ENCODE measurements around the gene PSMD9. TPM values are rescaled to one million over a fixed set of nuclear protein-coding genes. Genes with fewer than 3 reads are reported as not detected.
"Not testable (repeated sequence)": the region's sequence is repeated elsewhere in the genome, so short reads cannot be mapped to it uniquely, and the experiment has no call there.

PSMD9 gene
- total RNA-seq = 100 to 1,000 TPM in 2 of 3 donors, 10 to 100 TPM in 1; 97.7 to 106 (median 103) TPM

- H3K4me1 Mint-ChIP-seq (ENCODE audit: low read depth) = peaks cover 33% of the 10 kb centered on the region
- peaks cover 1% of the 10 kb centered on the region for H3K27me3 Mint-ChIP-seq (ENCODE audit: low read depth)
- peak; percentile 99 for DNase-seq
- peak within 1 kb of the TSS; percentile 100 for H3K4me3 Mint-ChIP-seq
- no peaks in the 10 kb centered on the region for H3K9me3 Mint-ChIP-seq
- peak; percentile 95 to 96 for ATAC-seq
- H3K36me3 Mint-ChIP-seq (ENCODE audit: insufficient read depth) = peaks cover 9% of the 10 kb centered on the region
These were observed at the start of gene PSMD9 for GRCh38 chr12:121888478-121889273. PSMD9 (plus strand) TSS chr12:121888790; CDS start chr12:121888857, 67 bp downstream.

GRCh38 chr12:121839106-121839992, 49.2 kb upstream of the PSMD9 start:
- ATAC-seq = peak; percentile 98 to 99
- H3K36me3 Mint-ChIP-seq (ENCODE audit: insufficient read depth) = no peaks in the 10 kb centered on the region
- DNase-seq = peak; percentile 100
- H3K9me3 Mint-ChIP-seq = no peaks in the 10 kb centered on the region
- H3K4me3 Mint-ChIP-seq = peak overlapping the region; percentile 96
- H3K27me3 Mint-ChIP-seq (ENCODE audit: low read depth) = no peaks in the 10 kb centered on the region
- H3K4me1 Mint-ChIP-seq (ENCODE audit: low read depth) = peaks cover 12% of the 10 kb centered on the region

- Mint-ChIP-seq H3K4me3 (peak overlapping the region; percentile 96), H3K9me3 (no peaks in the 10 kb centered on the region), H3K36me3 (ENCODE audit: insufficient read depth) (no peaks in the 10 kb centered on the region), H3K4me1 (ENCODE audit: low read depth) (peaks cover 12% of the 10 kb centered on the region), H3K27me3 (ENCODE audit: low read depth) (no peaks in the 10 kb centered on the region)
- no peak for ATAC-seq
- no peak for DNase-seq
These were observed 48.4 kb upstream of the PSMD9 start for GRCh38 chr12:121839993-121840761.

DNA sequence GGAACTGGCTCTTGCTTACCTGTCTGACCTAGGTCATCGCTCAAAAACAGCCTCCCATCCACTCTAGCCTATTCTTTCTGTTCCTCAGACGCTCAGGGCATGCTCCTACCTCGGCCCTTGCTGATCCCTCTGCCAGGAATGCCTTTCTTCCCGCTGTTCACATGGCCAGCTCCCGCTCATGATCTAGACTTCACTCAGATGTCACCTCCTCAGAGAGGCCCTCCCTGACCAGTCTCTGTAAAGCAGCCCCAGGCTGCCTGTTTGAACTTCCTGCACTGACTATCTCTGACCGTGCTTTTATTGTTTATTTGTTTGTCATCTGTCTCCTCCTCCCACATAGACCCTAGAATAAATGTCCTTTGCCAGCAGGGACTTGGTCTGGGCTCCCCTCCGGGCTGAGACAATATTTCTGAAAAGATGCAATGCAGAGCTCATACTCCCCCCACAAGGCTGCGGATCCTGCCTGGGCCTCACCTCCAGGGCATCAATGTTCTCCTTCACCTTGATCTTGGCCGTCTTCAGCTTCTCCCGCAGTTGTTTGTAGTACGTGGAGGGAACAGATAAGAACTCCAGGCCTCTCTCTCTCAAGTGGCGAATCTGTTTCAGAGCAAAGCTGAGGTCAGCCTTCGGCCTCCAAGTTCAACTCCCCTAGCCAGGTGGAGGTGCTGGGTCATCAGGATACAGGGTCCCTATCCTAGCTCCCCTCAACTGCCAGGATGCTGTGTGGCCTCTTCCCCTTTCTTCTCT, 45.2 kb upstream of the PSMD9 start:
- DNase-seq (no peak), ATAC-seq (no peak)
- peaks cover 12% of the 10 kb centered on the region for H3K4me1 Mint-ChIP-seq (ENCODE audit: low read depth)
- H3K4me3 Mint-ChIP-seq = peak overlapping the region; percentile 7
- H3K9me3 Mint-ChIP-seq = no peaks in the 10 kb centered on the region
- H3K27me3 Mint-ChIP-seq (ENCODE audit: low read depth) = no peaks in the 10 kb centered on the region
- H3K36me3 Mint-ChIP-seq (ENCODE audit: insufficient read depth) = no peaks in the 10 kb centered on the region

- ATAC-seq = no peak
- Mint-ChIP-seq H3K27me3 (ENCODE audit: low read depth) (no peaks in the 10 kb centered on the region), H3K4me3 (no peak overlapping the region), H3K9me3 (no peaks in the 10 kb centered on the region), H3K4me1 (ENCODE audit: low read depth) (no peaks in the 10 kb centered on the region), H3K36me3 (ENCODE audit: insufficient read depth) (no peaks in the 10 kb centered on the region)
- DNase-seq = no peak
These were observed 42.9 kb upstream of the PSMD9 start for GRCh38 chr12:121845701-121846100.

- Mint-ChIP-seq H3K27me3 (ENCODE audit: low read depth) (no peaks in the 10 kb centered on the region), H3K36me3 (ENCODE audit: insufficient read depth) (no peaks in the 10 kb centered on the region), H3K9me3 (no peaks in the 10 kb centered on the region), H3K4me1 (ENCODE audit: low read depth) (no peaks in the 10 kb centered on the region), H3K4me3 (no peak overlapping the region)
- no peak for ATAC-seq
- no peak for DNase-seq
These were observed 39.4 kb upstream of the PSMD9 start for GRCh38 chr12:121849211-121849610.

DNA sequence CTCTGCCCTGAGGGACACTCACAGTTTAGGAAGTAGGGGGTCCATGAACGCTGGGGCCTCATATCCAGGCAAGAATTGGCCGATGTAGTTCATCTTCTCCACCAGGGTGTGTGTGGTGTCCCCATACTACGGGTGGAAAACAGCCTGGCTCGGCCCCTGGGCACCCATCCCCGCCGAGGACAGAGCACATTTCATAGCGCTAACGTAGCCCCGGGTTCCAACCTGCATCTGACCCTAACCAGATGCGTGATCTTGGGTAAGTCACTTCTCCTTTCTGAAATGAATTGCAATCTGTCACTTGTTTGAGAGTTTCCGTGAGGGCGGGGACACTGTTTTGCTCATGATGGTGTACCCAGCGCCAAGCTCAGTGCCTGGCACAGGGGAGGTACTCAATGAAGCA, 38.9 kb upstream of the PSMD9 start:
- no peaks in the 10 kb centered on the region for H3K36me3 Mint-ChIP-seq (ENCODE audit: insufficient read depth)
- no peaks in the 10 kb centered on the region for H3K9me3 Mint-ChIP-seq
- DNase-seq (no peak), ATAC-seq (no peak)
- H3K27me3 Mint-ChIP-seq (ENCODE audit: low read depth) = no peaks in the 10 kb centered on the region
- H3K4me3 Mint-ChIP-seq = no peak overlapping the region
- H3K4me1 Mint-ChIP-seq (ENCODE audit: low read depth) = no peaks in the 10 kb centered on the region

DNA sequence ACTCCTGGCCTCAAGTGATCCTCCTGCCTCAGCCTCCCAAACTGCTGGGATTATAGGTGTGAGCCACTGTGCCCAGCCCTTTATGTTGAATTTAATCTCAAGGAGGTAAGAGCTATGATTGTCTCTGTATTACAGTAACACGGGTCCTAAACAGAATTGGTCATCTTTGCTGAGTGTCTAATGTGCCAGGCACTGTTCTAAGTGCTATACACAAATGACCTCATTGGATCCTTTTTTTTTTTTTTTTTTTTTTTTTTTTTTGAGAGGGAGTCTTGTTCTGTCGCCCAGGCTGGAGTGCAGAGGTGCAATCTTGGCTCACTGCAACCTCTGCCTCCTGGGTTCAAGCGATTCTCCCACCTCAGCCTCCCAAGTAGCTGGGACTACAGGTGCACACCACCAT, 36.2 kb upstream of the PSMD9 start:
- not testable (repeated sequence) for H3K9me3 Mint-ChIP-seq; H3K27me3 Mint-ChIP-seq (ENCODE audit: low read depth); H3K4me1 Mint-ChIP-seq (ENCODE audit: low read depth); H3K4me3 Mint-ChIP-seq; ATAC-seq; DNase-seq; H3K36me3 Mint-ChIP-seq (ENCODE audit: insufficient read depth)

- H3K9me3 Mint-ChIP-seq = no peaks in the 10 kb centered on the region
- no peak overlapping the region for H3K4me3 Mint-ChIP-seq
- DNase-seq (no peak), ATAC-seq (no peak)
- no peaks in the 10 kb centered on the region for H3K4me1 Mint-ChIP-seq (ENCODE audit: low read depth)
- no peaks in the 10 kb centered on the region for H3K36me3 Mint-ChIP-seq (ENCODE audit: insufficient read depth)
- H3K27me3 Mint-ChIP-seq (ENCODE audit: low read depth) = no peaks in the 10 kb centered on the region
These were observed 31.0 kb upstream of the PSMD9 start for GRCh38 chr12:121857322-121858246.

DNA sequence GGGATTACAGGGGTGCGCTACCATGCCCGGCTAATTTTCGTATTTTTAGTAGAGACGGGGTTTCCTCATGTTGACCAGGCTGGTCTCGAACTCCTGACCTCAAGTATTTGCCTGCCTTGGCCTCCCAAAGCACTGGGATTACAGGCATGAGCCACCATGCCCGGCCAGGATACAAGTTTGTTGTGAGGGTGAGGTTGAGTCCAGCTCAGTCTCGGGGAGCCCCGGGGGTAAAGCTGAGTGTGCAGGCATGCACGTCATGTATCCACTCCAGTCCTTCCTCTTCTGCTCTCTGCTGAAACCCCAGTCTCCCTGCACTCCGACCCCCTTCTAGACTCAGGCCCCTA, 30.3 kb upstream of the PSMD9 start:
- DNase-seq (no peak), ATAC-seq (no peak)
- H3K4me1 Mint-ChIP-seq (ENCODE audit: low read depth) = no peaks in the 10 kb centered on the region
- no peaks in the 10 kb centered on the region for H3K27me3 Mint-ChIP-seq (ENCODE audit: low read depth)
- no peaks in the 10 kb centered on the region for H3K9me3 Mint-ChIP-seq
- H3K4me3 Mint-ChIP-seq = no peak overlapping the region
- no peaks in the 10 kb centered on the region for H3K36me3 Mint-ChIP-seq (ENCODE audit: insufficient read depth)

GRCh38 chr12:121858662-121859572, 29.7 kb upstream of the PSMD9 start, which contains the start of gene HPD:
HPD (minus strand) TSS chr12:121858859; CDS start chr12:121858823, 36 bp downstream.
- Mint-ChIP-seq H3K27me3 (ENCODE audit: low read depth) (no peaks in the 10 kb centered on the region), H3K36me3 (ENCODE audit: insufficient read depth) (no peaks in the 10 kb centered on the region), H3K4me3 (no peak within 1 kb of the TSS), H3K4me1 (ENCODE audit: low read depth) (no peaks in the 10 kb centered on the region), H3K9me3 (no peaks in the 10 kb centered on the region)
- DNase-seq (no peak), ATAC-seq (no peak)

DNA sequence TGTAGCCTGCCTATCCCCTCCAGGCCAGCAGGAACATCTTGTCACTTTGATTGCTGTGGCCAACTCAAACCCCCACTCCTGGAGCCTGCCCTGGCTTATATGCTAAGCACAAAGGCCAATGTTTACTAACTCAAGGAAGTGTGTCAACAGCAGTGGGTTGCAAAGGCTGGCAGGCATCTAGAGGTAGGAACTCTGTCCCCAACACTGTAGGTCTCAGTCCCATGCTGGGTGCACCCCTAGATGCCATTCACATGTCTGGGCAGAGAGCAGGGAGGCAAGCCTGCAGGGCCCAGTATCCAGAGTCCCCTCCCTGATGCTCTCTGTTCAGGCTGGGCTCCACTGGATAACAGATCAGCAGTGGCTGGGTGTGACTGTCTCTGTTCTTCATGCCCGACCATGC, 28.3 kb upstream of the PSMD9 start:
- no peak overlapping the region for H3K4me3 Mint-ChIP-seq

More for the DNA sequence above, 28.3 kb upstream of the PSMD9 start:
- ATAC-seq (no peak), DNase-seq (no peak)
- H3K4me1 Mint-ChIP-seq (ENCODE audit: low read depth) = no peaks in the 10 kb centered on the region
- H3K36me3 Mint-ChIP-seq (ENCODE audit: insufficient read depth) = no peaks in the 10 kb centered on the region
- no peaks in the 10 kb centered on the region for H3K9me3 Mint-ChIP-seq
- H3K27me3 Mint-ChIP-seq (ENCODE audit: low read depth) = no peaks in the 10 kb centered on the region
